Activated CD8-positive, alpha-beta T cell treated with anti-CD3 and anti-CD28 coated beads for 36 hours (primary cell): ENCODE measurements around the gene PLA2G2D. TPM values are rescaled to one million over a fixed set of nuclear protein-coding genes. Genes with fewer than 3 reads are reported as not detected.

Experiments used
- ATAC-seq: fragments of 200-7000 bp; cut with Tn5 transposase; one replicate; pipeline ENCODE4 v1.10.0; 2021; ENCODE audit warnings: mild to moderate bottlenecking, moderate library complexity
- CTCF ChIA-PET: fragments of 350-600 bp; sonication (Branson Sonifier 250); formaldehyde crosslinking; loops from one replicate; lab custom pipeline; 2021; ENCODE audit warnings: antibody characterized with exemption; lab: Charles Lee
- POLR2A ChIA-PET: fragments of 350-600 bp; sonication (Branson Sonifier 250); formaldehyde crosslinking; loops from one replicate; lab custom pipeline; 2021; ENCODE audit warnings: antibody characterized with exemption; lab: Charles Lee
- DNase-seq: peaks from one replicate; pipeline ENCODE4 v3.0.0-alpha.2; 2020
- H3K27ac Mint-ChIP-seq: one replicate; pipeline ENCODE4 v1.8.0; 2021; ENCODE audit warnings: mild to moderate bottlenecking, mixed read lengths
- H3K27me3 Mint-ChIP-seq: one replicate; pipeline ENCODE4 v1.8.0; 2021; ENCODE audit warnings: mixed read lengths
- H3K36me3 Mint-ChIP-seq: one replicate; pipeline ENCODE4 v1.8.0; 2021; ENCODE audit warnings: low read depth, mixed read lengths
- H3K4me1 Mint-ChIP-seq: one replicate; pipeline ENCODE4 v1.8.0; 2021; ENCODE audit warnings: low read depth, mixed read lengths
- H3K4me3 Mint-ChIP-seq: one replicate; pipeline ENCODE4 v1.8.0; 2021; ENCODE audit warnings: mild to moderate bottlenecking, moderate library complexity, mixed read lengths
- H3K9me3 Mint-ChIP-seq: one replicate; pipeline ENCODE4 v1.8.0; 2021; ENCODE audit warnings: mixed read lengths
- intact Hi-C: fragments of 100-400 bp; cut with micrococcal nuclease; formaldehyde crosslinking; loops from one replicate; pipeline ENCODE4 v1.10.0; 2022
- total RNA-seq, 2 experiments: library from RNA; stranded (reverse); gene quantifications; one replicate each; pipeline ENCODE4 v1.2.3, GENCODE V29; 2021
- TF ChIP-seq, protein P1 (sequence below): fragments of 200-600 bp; IDR thresholded peaks from one replicate; pipeline ENCODE4 v1.8.0; 2022; ENCODE audit warnings: antibody characterized with exemption, mild to moderate bottlenecking

The PLA2G2D gene
- total RNA-seq, 2 experiments from 2014 or later, result not detected

DNA sequence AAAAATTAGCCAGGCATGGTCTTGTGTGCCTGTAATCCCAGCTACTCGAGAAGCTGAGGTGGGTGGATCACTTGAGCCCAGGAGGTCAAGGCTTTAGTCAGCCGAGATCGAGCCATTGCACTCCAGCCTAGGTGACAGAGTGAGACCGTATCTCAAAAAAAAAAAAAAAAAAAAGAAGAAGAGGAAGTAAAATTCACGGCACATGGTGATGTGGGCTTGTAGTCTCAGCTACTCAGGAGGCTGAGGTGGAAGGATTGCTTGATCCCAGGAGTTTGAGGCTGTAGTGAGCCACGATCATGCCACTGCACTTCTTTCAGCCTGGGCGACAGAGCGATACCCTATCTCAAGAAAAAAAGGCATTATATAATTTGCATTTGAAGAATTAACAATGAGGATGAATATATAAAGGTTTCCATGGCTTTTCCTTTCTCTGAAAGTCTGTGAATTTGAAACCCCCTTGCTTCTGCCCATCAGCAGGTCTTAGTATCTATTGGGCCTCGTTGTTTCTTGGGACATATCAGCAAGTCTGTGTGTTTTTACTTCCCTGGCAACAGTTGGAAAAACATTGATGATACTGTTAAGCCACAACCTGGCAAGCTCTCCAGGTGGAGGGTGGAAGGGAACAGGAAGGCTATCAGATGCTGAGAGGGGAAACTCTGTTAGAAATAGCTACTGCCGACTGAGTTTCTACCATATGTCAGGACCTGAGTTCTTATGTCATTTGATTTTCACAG, 4.6 kb upstream of the PLA2G2D start:
- Mint-ChIP-seq H3K36me3 (no peaks in the 10 kb centered on the region), H3K27me3 (peaks cover 18% of the 10 kb centered on the region), H3K4me1 (no peaks in the 10 kb centered on the region), H3K4me3 (no peak overlapping the region), H3K27ac (no peak overlapping the region), H3K9me3 (no peaks in the 10 kb centered on the region)
- POLR2A ChIA-PET, result no interaction called here
- no peak for ATAC-seq
- intact Hi-C loops, result no loop called here
- TF ChIP-seq, protein P1, sequence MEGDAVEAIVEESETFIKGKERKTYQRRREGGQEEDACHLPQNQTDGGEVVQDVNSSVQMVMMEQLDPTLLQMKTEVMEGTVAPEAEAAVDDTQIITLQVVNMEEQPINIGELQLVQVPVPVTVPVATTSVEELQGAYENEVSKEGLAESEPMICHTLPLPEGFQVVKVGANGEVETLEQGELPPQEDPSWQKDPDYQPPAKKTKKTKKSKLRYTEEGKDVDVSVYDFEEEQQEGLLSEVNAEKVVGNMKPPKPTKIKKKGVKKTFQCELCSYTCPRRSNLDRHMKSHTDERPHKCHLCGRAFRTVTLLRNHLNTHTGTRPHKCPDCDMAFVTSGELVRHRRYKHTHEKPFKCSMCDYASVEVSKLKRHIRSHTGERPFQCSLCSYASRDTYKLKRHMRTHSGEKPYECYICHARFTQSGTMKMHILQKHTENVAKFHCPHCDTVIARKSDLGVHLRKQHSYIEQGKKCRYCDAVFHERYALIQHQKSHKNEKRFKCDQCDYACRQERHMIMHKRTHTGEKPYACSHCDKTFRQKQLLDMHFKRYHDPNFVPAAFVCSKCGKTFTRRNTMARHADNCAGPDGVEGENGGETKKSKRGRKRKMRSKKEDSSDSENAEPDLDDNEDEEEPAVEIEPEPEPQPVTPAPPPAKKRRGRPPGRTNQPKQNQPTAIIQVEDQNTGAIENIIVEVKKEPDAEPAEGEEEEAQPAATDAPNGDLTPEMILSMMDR, result no peak
- DNase-seq, result no peak
- CTCF ChIA-PET, result interaction anchor here (1.3 kb wide), 1 partner anchor 28 kb away, joined by 6 read pairs; no protein-coding TSS in a partner anchor

DNA sequence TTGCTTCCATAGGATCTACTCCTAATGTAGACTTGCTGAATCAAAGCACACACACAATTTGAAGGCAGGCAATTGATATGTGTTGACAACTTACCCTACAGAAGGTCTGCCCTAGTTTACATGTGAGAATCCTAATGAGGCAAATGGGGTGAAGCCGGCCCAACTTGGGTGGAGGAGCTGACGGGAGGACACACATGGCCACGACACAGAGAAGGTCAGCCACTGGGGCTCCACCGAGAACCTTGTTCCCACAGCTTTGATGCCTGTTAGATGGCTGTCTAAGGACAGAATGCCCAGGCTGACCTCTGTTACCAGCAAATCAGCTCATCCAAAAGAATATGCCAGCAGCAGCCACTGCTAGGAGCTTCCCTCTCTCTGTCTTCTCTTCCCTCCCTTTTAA, 1.5 kb upstream of the PLA2G2D start:
- no peak overlapping the region for H3K27ac Mint-ChIP-seq
- H3K4me3 Mint-ChIP-seq, result no peak overlapping the region
- CTCF ChIA-PET, result no interaction called here
- POLR2A ChIA-PET, result no interaction called here
- intact Hi-C loops, result no loop called here
- H3K4me1 Mint-ChIP-seq, result no peaks in the 10 kb centered on the region
- peaks cover 23% of the 10 kb centered on the region for H3K27me3 Mint-ChIP-seq
- H3K36me3 Mint-ChIP-seq, result no peaks in the 10 kb centered on the region
- TF ChIP-seq, protein P1, result no peak
- DNase-seq (no peak), ATAC-seq (no peak)
- no peaks in the 10 kb centered on the region for H3K9me3 Mint-ChIP-seq

- Mint-ChIP-seq H3K4me3 (no peak overlapping the region), H3K27ac (no peak overlapping the region), H3K27me3 (peaks cover 27% of the 10 kb centered on the region), H3K36me3 (no peaks in the 10 kb centered on the region), H3K4me1 (no peaks in the 10 kb centered on the region), H3K9me3 (no peaks in the 10 kb centered on the region)
- CTCF ChIA-PET, result no interaction called here
- POLR2A ChIA-PET, result no interaction called here
- intact Hi-C loops, result no loop called here
- no peak for DNase-seq
- TF ChIP-seq, protein P1, result no peak
- ATAC-seq, result no peak
These were observed 2.1 kb downstream of the PLA2G2D start for GRCh38 chr1:20117236-20117635.

DNA sequence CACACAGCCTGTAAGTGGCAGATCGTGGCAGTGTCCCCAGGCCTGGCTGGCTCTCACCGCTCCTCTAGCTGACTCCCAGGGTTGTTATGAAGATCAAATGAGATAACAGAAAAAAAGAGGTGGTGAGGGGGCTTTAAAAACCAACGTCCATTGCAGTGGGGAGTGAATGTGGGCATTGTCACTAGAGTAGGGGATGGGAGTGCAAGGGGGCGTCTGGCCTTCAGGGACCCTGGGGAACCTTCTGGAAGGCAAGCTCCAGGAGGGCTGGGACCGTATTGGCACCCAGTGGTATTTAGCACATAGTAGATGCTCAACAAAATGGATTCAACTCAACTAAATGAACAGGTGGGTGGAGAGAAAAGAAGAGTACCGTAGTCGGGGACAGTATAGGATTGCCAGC, 3.4 kb downstream of the PLA2G2D start:
- H3K4me1 Mint-ChIP-seq, result no peaks in the 10 kb centered on the region
- ATAC-seq (no peak), DNase-seq (no peak)
- TF ChIP-seq, protein P1, result no peak
- peaks cover 22% of the 10 kb centered on the region for H3K27me3 Mint-ChIP-seq
- H3K9me3 Mint-ChIP-seq, result no peaks in the 10 kb centered on the region
- ChIA-PET POLR2A (interaction anchor here (0.6 kb wide), 1 partner anchor 439 kb away, joined by 3 read pairs; no protein-coding TSS in a partner anchor), CTCF (no interaction called here)
- no peak overlapping the region for H3K4me3 Mint-ChIP-seq
- intact Hi-C loops, result no loop called here
- H3K27ac Mint-ChIP-seq, result no peak overlapping the region
- no peaks in the 10 kb centered on the region for H3K36me3 Mint-ChIP-seq

DNA sequence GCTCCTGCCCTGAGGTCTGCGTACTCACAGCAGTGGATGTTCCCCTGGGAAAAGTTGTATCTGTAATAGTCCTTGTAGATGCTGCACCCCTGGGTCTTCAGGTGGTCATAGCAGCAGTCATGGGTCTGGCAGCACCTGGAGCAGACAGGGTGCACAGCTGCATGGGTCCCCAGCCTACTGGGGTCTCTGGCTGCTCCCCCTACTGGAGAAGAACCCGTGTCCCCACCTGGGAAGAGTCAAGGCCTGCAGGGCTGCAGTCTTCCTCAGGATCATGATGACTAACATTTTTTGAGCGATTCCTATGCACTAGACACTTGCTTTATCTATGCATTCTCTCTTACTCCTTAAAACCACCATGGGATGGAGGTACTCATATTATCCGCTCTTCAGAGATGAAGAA, 3.9 kb downstream of the PLA2G2D start:
- TF ChIP-seq, protein P1, result no peak
- intact Hi-C loops, result no loop called here
- DNase-seq, result no peak
- H3K9me3 Mint-ChIP-seq, result no peaks in the 10 kb centered on the region
- H3K4me3 Mint-ChIP-seq, result no peak overlapping the region
- ATAC-seq, result no peak
- ChIA-PET CTCF (no interaction called here), POLR2A (interaction anchor here (0.6 kb wide), 1 partner anchor 439 kb away, joined by 3 read pairs; no protein-coding TSS in a partner anchor)
- peaks cover 23% of the 10 kb centered on the region for H3K27me3 Mint-ChIP-seq
- no peaks in the 10 kb centered on the region for H3K36me3 Mint-ChIP-seq
- H3K27ac Mint-ChIP-seq, result no peak overlapping the region
- no peaks in the 10 kb centered on the region for H3K4me1 Mint-ChIP-seq
